A673 (cell line): ENCODE data around the gene P2RX6. TPM values are rescaled to one million over a fixed set of nuclear protein-coding genes. Genes with fewer than 3 reads are reported as not detected.
A peak's percentile ranks its signal among the peaks of the same experiment; 100 is the strongest.

Source experiments
- BruUV-seq: library from RNA; stranded (reverse); fragments of 400-500 nt; replicated peaks from 2 replicates; lab custom pipeline; 2021; lab: Mats Ljungman, UMichigan
- CTCF ChIA-PET: fragments of 300-600 bp; sonication (Branson Sonifier 250); formaldehyde crosslinking; loops from one replicate; lab custom pipeline; 2022; ENCODE audit warnings: antibody characterized with exemption; lab: Charles Lee
- POLR2A ChIA-PET: fragments of 300-600 bp; sonication (Branson Sonifier 250); formaldehyde crosslinking; loops from one replicate; lab custom pipeline; 2022; ENCODE audit warnings: antibody characterized with exemption; ENCODE audit not compliant: low non-redundant PET; lab: Charles Lee
- DNase-seq: peaks from one replicate; pipeline ENCODE4 v3.0.0-alpha.2; 2015; ENCODE audit warnings: low spot score
- H3K27ac ChIP-seq: fragments of 200-600 bp; sonication (generic); 2 replicates; pipeline ENCODE4 v1.5.1; 2016; ENCODE audit warnings: mixed run types, low read depth, mild to moderate bottlenecking, mixed read lengths, antibody characterized with exemption, low read length; ENCODE audit not compliant: poor library complexity, severe bottlenecking
- H3K27me3 ChIP-seq: fragments of 200-600 bp; sonication (generic); replicated peaks from 2 replicates; pipeline ENCODE4 v1.6.1; 2017; ENCODE audit warnings: mixed run types, low read depth, mild to moderate bottlenecking, mixed read lengths, antibody characterized with exemption, low read length; ENCODE audit not compliant: insufficient read depth, poor library complexity
- H3K36me3 ChIP-seq: fragments of 200-600 bp; sonication (generic); 2 replicates; pipeline ENCODE4 v1.6.1; 2016; ENCODE audit warnings: mixed run types, mild to moderate bottlenecking, mixed read lengths, antibody characterized with exemption, low read length; ENCODE audit not compliant: insufficient read depth, poor library complexity, severe bottlenecking
- H3K4me1 ChIP-seq: fragments of 200-600 bp; sonication (generic); 2 replicates; pipeline ENCODE4 v1.6.1; 2017; ENCODE audit warnings: mixed run types, mild to moderate bottlenecking, mixed read lengths, antibody characterized with exemption, low read length; ENCODE audit not compliant: insufficient read depth, poor library complexity, severe bottlenecking
- H3K4me3 ChIP-seq: fragments of 200-600 bp; sonication (generic); 2 replicates; pipeline ENCODE4 v1.5.1; 2016; ENCODE audit warnings: low read depth, mixed run types, mild to moderate bottlenecking, mixed read lengths, low read length; ENCODE audit not compliant: poor library complexity, severe bottlenecking
- H3K9me3 ChIP-seq: fragments of 200-600 bp; sonication (generic); 2 replicates; pipeline ENCODE4 v1.6.1; 2016; ENCODE audit warnings: mixed run types, low read depth, mild to moderate bottlenecking, mixed read lengths, antibody characterized with exemption, low read length; ENCODE audit not compliant: poor library complexity, severe bottlenecking
- CTCF ChIP-seq: fragments of 300-800, 200-600 bp; sonication (generic); conservative IDR thresholded peaks from 2 replicates; pipeline ENCODE4 v1.5.1; 2017; ENCODE audit warnings: low read depth, mild to moderate bottlenecking, antibody characterized with exemption, low read length, moderate library complexity, mixed read lengths
- EZH2 ChIP-seq: fragments of 200-600 bp; sonication (generic); IDR thresholded peaks from 2 replicates; pipeline ENCODE4 v1.6.1; 2017; ENCODE audit warnings: borderline replicate concordance, low read depth, mild to moderate bottlenecking, mixed read lengths, antibody characterized with exemption, low read length; ENCODE audit not compliant: poor library complexity, severe bottlenecking
- intact Hi-C: fragments of 100-400 bp; cut with micrococcal nuclease; formaldehyde crosslinking; loops from one replicate; pipeline ENCODE4 v1.10.0; 2022; ENCODE audit not compliant: unreplicated experiment
- total RNA-seq: library from RNA; stranded (reverse); gene quantifications from 2 replicates; pipeline ENCODE4 v1.2.3, GENCODE V29; 2021

The P2RX6 gene
- total RNA-seq, 1 experiment from 2014 or later, result 0.43 TPM

DNA sequence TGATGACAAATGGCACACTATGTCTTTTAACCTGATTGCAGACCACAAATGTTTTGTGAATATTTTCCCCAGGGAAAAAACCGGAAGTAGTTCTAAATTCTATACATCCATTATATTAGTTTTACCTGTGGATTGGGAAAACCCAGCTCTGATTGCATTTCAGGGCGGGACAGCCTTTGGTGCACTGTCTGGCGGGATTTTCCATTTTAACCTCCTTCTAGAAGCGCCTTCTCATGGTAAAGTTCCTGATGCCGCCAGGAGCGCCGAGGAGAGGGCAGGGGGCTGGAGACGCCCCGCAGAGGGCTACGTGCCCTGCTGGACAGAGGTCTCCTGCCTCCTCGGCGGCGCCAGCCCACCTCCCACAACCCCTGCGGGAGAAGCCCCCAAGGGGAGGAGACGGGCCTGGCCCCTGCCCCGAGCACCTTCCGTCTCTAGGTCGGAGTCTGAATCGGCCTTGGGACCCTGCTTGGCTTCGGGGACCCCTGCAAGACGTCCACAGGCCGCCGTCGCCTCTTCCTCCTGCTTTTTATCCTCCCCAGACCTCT lies 1.2 kb upstream of the P2RX6 start:
- intact Hi-C loops, result no loop called here
- POLR2A ChIA-PET, result no interaction called here

GRCh38 chr22:21014202-21014725 lies 701 bp upstream of the P2RX6 start:
- ChIA-PET POLR2A (no interaction called here), CTCF (no interaction called here)
- H3K36me3 ChIP-seq, result no peaks in the 10 kb centered on the region
- no TSS peak for BruUV-seq
- H3K4me1 ChIP-seq, result peaks cover 18% of the 10 kb centered on the region
- TF ChIP-seq CTCF (no peak), EZH2 (no peak)
- H3K4me3 ChIP-seq, result peak overlapping the region; percentile 51
- no peaks in the 10 kb centered on the region for H3K9me3 ChIP-seq
- H3K27me3 ChIP-seq, result no peaks in the 10 kb centered on the region
- intact Hi-C loops, result no loop called here
- H3K27ac ChIP-seq, result peak overlapping the region; percentile 32
- peak; percentile 97 for DNase-seq

More for the DNA sequence above, 1.2 kb upstream of the P2RX6 start:
- no peaks in the 10 kb centered on the region for H3K9me3 ChIP-seq
- H3K36me3 ChIP-seq, result no peaks in the 10 kb centered on the region
- DNase-seq, result no peak
- CTCF ChIA-PET, result no interaction called here
- no peak for TF ChIP-seq EZH2
- no peak for TF ChIP-seq CTCF
- no peaks in the 10 kb centered on the region for H3K27me3 ChIP-seq
- TSS peak; percentile 73 for BruUV-seq
- peak overlapping the region; percentile 32 for H3K27ac ChIP-seq
- peak overlapping the region; percentile 51 for H3K4me3 ChIP-seq
- peaks cover 18% of the 10 kb centered on the region for H3K4me1 ChIP-seq

DNA sequence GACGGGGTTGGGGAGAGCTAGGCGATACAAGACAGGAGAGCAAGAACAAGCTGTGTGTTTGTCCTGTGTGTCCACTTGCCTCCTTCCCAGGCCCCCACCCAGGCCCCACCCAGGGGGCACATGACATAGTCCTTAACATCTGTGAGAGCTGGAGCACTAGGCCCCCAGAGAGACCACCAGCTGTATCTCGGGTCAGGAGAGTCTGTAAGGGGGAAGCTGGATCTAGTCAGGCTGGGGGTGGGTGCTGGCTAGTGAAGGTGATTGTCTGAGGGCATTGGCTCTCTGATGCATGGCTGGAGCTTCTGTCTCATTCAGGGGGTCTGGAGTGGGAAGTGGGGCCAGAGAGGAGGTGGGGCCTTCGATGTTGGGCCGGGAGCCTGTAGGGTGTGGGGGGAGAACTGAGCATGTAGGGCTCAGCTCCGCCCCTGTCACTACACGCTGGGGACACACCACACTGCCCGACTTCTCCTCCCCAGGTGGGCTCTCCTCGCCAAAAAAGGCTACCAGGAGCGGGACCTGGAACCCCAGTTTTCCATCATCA lies 571 bp downstream of the P2RX6 start:
- no peak for DNase-seq
- H3K27ac ChIP-seq, result no peak overlapping the region
- peaks cover 18% of the 10 kb centered on the region for H3K4me1 ChIP-seq
- H3K9me3 ChIP-seq, result no peaks in the 10 kb centered on the region
- no peak overlapping the region for H3K4me3 ChIP-seq
- no peaks in the 10 kb centered on the region for H3K27me3 ChIP-seq
- H3K36me3 ChIP-seq, result no peaks in the 10 kb centered on the region
- POLR2A ChIA-PET, result no interaction called here
- no TSS peak for BruUV-seq
- CTCF ChIA-PET, result no interaction called here
- TF ChIP-seq EZH2 (no peak), CTCF (no peak)
- intact Hi-C loops, result no loop called here
